HepG2 (cell line): Measurements from ENCODE around the gene FETUB. TPM values are rescaled to one million over a fixed set of nuclear protein-coding genes. Genes with fewer than 3 reads are reported as not detected.

Experiments
- ATAD3A ChIP-seq: sonication (generic); formaldehyde crosslinking; IDR thresholded peaks from 2 replicates; pipeline ENCODE4 v1.4.0; 2020; ENCODE audit warnings: missing genetic modification reagents
- BHLHE40 ChIP-seq: IDR thresholded peaks from 2 replicates; pipeline ENCODE4 v1.6.1; 2011; ENCODE audit warnings: low read length, improper control_type of control experiment
- CBX5 ChIP-seq: sonication (generic); formaldehyde crosslinking; IDR thresholded peaks from 2 replicates; pipeline ENCODE4 v1.4.0; 2020; ENCODE audit warnings: missing genetic modification reagents, borderline replicate concordance
- CHD2 ChIP-seq: IDR thresholded peaks from 2 replicates; pipeline ENCODE4 v1.6.1; 2011; ENCODE audit warnings: low read depth, low read length, improper control_type of control experiment
- E2F2 ChIP-seq: sonication (generic); formaldehyde crosslinking; IDR thresholded peaks from 2 replicates; pipeline ENCODE4 v1.4.0; 2020; ENCODE audit warnings: missing genetic modification reagents, borderline replicate concordance
- ELF1 ChIP-seq: sonication (generic); formaldehyde crosslinking; IDR thresholded peaks from 2 replicates; pipeline ENCODE4 v1.4.0; 2020; ENCODE audit warnings: missing genetic modification reagents
- GPN1 ChIP-seq: sonication (generic); formaldehyde crosslinking; IDR thresholded peaks from 2 replicates; pipeline ENCODE4 v1.5.1; 2020; ENCODE audit warnings: missing genetic modification reagents, borderline replicate concordance
- HNF4G ChIP-seq, 2 experiments: sonication (generic) in 1 of 2; formaldehyde crosslinking in 1 of 2; IDR thresholded peaks; 2 replicates each; pipeline versions ENCODE4 v1.4.0 to v1.6.1; 2011 to 2020; ENCODE audit warnings: borderline replicate concordance in 2 of 2, low read depth in 2 of 2, mild to moderate bottlenecking in 2 of 2, low read length in 1 of 2, missing genetic modification reagents in 1 of 2, moderate library complexity in 1 of 2
- KDM6A ChIP-seq: IDR thresholded peaks from 2 replicates; pipeline ENCODE4 v1.6.1; 2016; ENCODE audit warnings: low read depth
- KLF11 ChIP-seq: IDR thresholded peaks from 2 replicates; pipeline ENCODE4 v1.6.1; 2016; ENCODE audit warnings: missing compliant biosample characterization
- KLF13 ChIP-seq: sonication (generic); formaldehyde crosslinking; IDR thresholded peaks from 2 replicates; pipeline ENCODE4 v1.4.0; 2020; ENCODE audit warnings: mild to moderate bottlenecking, missing genetic modification reagents
- MAFK ChIP-seq, 2 experiments: IDR thresholded peaks in 1 of 2; conservative IDR thresholded peaks in 1 of 2; 2 replicates each; pipeline ENCODE4 v1.6.1; 2011; ENCODE audit warnings: improper control_type of control experiment in 2 of 2, low read length in 2 of 2
- MIER2 ChIP-seq: IDR thresholded peaks from 2 replicates; pipeline ENCODE4 v1.6.1; 2016; ENCODE audit warnings: missing biosample characterization, missing genetic modification reagents
- PCBP2 ChIP-seq: fragments of 200-400 bp; formaldehyde crosslinking; optimal IDR thresholded peaks from 2 replicates; pipeline ENCODE3; 2018; ENCODE audit warnings: low read length, low read depth; ENCODE audit not compliant: poor library complexity, severe bottlenecking
- POLR2AphosphoS5 ChIP-seq: IDR thresholded peaks from 2 replicates; pipeline ENCODE4 v1.6.1; 2012; ENCODE audit warnings: low read depth, low read length
- PREB ChIP-seq: sonication (generic); formaldehyde crosslinking; IDR thresholded peaks from 2 replicates; pipeline ENCODE4 v1.4.0; 2020; ENCODE audit warnings: missing genetic modification reagents
- RAD51 ChIP-seq: fragments of 450-650 bp; IDR thresholded peaks from 2 replicates; pipeline ENCODE4 v1.6.1; 2016; ENCODE audit warnings: borderline replicate concordance
- RARA ChIP-seq: IDR thresholded peaks from 2 replicates; pipeline ENCODE4 v1.6.1; 2016; ENCODE audit warnings: missing genetic modification reagents, missing compliant biosample characterization
- REPIN1 ChIP-seq: sonication (generic); formaldehyde crosslinking; IDR thresholded peaks from 2 replicates; pipeline ENCODE4 v1.8.0; 2022; ENCODE audit warnings: missing genetic modification reagents, low read depth, mild to moderate bottlenecking, borderline replicate concordance
- SAP130 ChIP-seq: IDR thresholded peaks from 2 replicates; pipeline ENCODE4 v1.6.1; 2016; ENCODE audit warnings: low read depth
- SIN3A ChIP-seq: IDR thresholded peaks from 2 replicates; pipeline ENCODE4 v1.6.1; 2011; ENCODE audit warnings: low read depth, mild to moderate bottlenecking, control low read depth, low read length, borderline replicate concordance
- ZIK1 ChIP-seq: sonication (generic); formaldehyde crosslinking; IDR thresholded peaks from 2 replicates; pipeline ENCODE4 v1.5.0; 2020; ENCODE audit warnings: mild to moderate bottlenecking, low read depth, missing genetic modification reagents, borderline replicate concordance
- ZNF230 ChIP-seq: sonication (generic); formaldehyde crosslinking; IDR thresholded peaks from 2 replicates; pipeline ENCODE4 v1.4.0; 2020; ENCODE audit warnings: mild to moderate bottlenecking, missing genetic modification reagents
- ZNF501 ChIP-seq: sonication (generic); formaldehyde crosslinking; IDR thresholded peaks from 2 replicates; pipeline ENCODE4 v1.5.1; 2020; ENCODE audit warnings: mild to moderate bottlenecking, moderate library complexity, missing genetic modification reagents
- ZNF510 ChIP-seq: sonication (generic); formaldehyde crosslinking; IDR thresholded peaks from 2 replicates; pipeline ENCODE4 v1.4.0; 2020; ENCODE audit warnings: low read depth, mild to moderate bottlenecking, missing genetic modification reagents
- ZNF530 ChIP-seq: sonication (generic); formaldehyde crosslinking; IDR thresholded peaks from 2 replicates; pipeline ENCODE4 v1.5.0; 2020; ENCODE audit warnings: low read depth, mild to moderate bottlenecking, missing genetic modification reagents
- ZNF607 ChIP-seq: sonication (generic); formaldehyde crosslinking; IDR thresholded peaks from 2 replicates; pipeline ENCODE4 v1.5.1; 2020; ENCODE audit warnings: missing genetic modification reagents, mild to moderate bottlenecking, borderline replicate concordance
- ZNF746 ChIP-seq: sonication (generic); formaldehyde crosslinking; IDR thresholded peaks from 2 replicates; pipeline ENCODE4 v1.8.0; 2022; ENCODE audit warnings: mild to moderate bottlenecking, missing genetic modification reagents
- ZNF773 ChIP-seq: sonication (generic); formaldehyde crosslinking; IDR thresholded peaks from 2 replicates; pipeline ENCODE4 v1.4.0; 2020; ENCODE audit warnings: missing genetic modification reagents, borderline replicate concordance
- ZSCAN21 ChIP-seq: sonication (generic); formaldehyde crosslinking; IDR thresholded peaks from 2 replicates; pipeline ENCODE4 v1.8.0; 2022; ENCODE audit warnings: mild to moderate bottlenecking, missing genetic modification reagents, moderate library complexity, borderline replicate concordance
- polyA plus RNA-seq, 8 experiments: library from polyadenylated mRNA; depleted of rRNA in 3 of 8; stranded (reverse) in 7 of 8; unstranded in 1 of 8; fragments of >200 nt; fragmentation: Illumina TruSeq in 4 of 8; extraction: Trizol in 4 of 8; gene quantifications; 2 replicates each; pipeline versions ENCODE4 v1.2.1 to v1.2.3, GENCODE V29; 2011 to 2016; ENCODE audit warnings: low read depth in 4 of 8, missing spikeins in 1 of 8, mixed read lengths in 1 of 8; ENCODE audit not compliant: insufficient read depth in 1 of 8
- total RNA-seq, 5 experiments: library from RNA; depleted of rRNA; stranded (reverse); fragments of >200 nt; fragmentation: Illumina TruSeq; extraction: Trizol; gene quantifications; 2 replicates each; pipeline ENCODE4 v1.2.3, GENCODE V29; 2016; ENCODE audit warnings: low read depth in 1 of 5

FETUB gene
- total and polyA plus RNA-seq, 2 of the 13 experiments (the other 11 are each of a cell fraction or from before 2014, with no cell fraction given), result 2.1 to 4.4 TPM

- TF ChIP-seq PCBP2 (no peak), ATAD3A (CRISPR knock-in tag) (no peak), ZNF510 (CRISPR knock-in tag) (no peak), CBX5 (no peak), ELF1 (CRISPR knock-in tag) (no peak), SAP130 (CRISPR knock-in tag) (no peak), ZNF607 (no peak), ZNF501 (CRISPR knock-in tag) (peak; percentile 43; the same call in 1 of the 2 replicates), HNF4G (IDR thresholded peaks at IDR 0.05; ENCODE audit: borderline replicate concordance, low read depth, low read length) (0 out of 2 replicates have a peak, but pooled peaks have one; percentile 8), HNF4G (CRISPR knock-in tag; IDR thresholded peaks at IDR 0.05; ENCODE audit: borderline replicate concordance, low read depth) (no peak), RAD51 (no peak), KLF11 (CRISPR knock-in tag) (no peak), MAFK (conservative IDR thresholded peaks at IDR 0.05 in 1 of 2, IDR thresholded peaks at IDR 0.05 in 1 of 2; ENCODE audit: low read length in 2 of 2) (no peak), ZIK1 (CRISPR knock-in tag) (no peak), GPN1 (CRISPR knock-in tag) (no peak), ZNF230 (CRISPR knock-in tag) (no peak), KLF13 (CRISPR knock-in tag) (no peak), KDM6A (no peak), SIN3A (0 out of 2 replicates have a peak, but pooled peaks have one; percentile 44), MIER2 (no peak), RARA (CRISPR knock-in tag) (peak; percentile 3; the same call in 1 of the 2 replicates), REPIN1 (no peak), CHD2 (no peak), PREB (CRISPR knock-in tag) (no peak), ZSCAN21 (0 out of 2 replicates have a peak, but pooled peaks have one; percentile 44), ZNF746 (CRISPR knock-in tag) (no peak), ZNF530 (no peak), ZNF773 (no peak), E2F2 (CRISPR knock-in tag) (no peak), BHLHE40 (peak; percentile 69), POLR2AphosphoS5 (no peak)
Observed at GRCh38 chr3:186594591-186595113, 45.5 kb upstream of the FETUB start (continued).
